Testis (tissue), 3 donors: ENCODE data around the gene CAMKK1. TPM values are rescaled to one million over a fixed set of nuclear protein-coding genes. Genes with fewer than 3 reads are reported as not detected.

Experiments used
- DNase-seq: peaks from one replicate; pipeline ENCODE4 v3.0.0-alpha.2; 2019
- H3K27ac ChIP-seq, 2 donors: fragments of 200-600 bp; sonication (generic); one replicate each; pipeline ENCODE4 v1.5.1; 2019
- H3K27me3 ChIP-seq: fragments of 200-600 bp; sonication (generic); one replicate; pipeline ENCODE4 v1.5.1; 2019
- H3K36me3 ChIP-seq: fragments of 200-600 bp; sonication (generic); one replicate; pipeline ENCODE4 v1.5.1; 2017; ENCODE audit warnings: low read depth; ENCODE audit errors: missing control alignments
- H3K4me1 ChIP-seq: fragments of 200-600 bp; sonication (generic); one replicate; pipeline ENCODE4 v1.5.1; 2019
- H3K4me3 ChIP-seq, 2 donors: fragments of 200-600 bp; sonication (generic); one replicate each; pipeline ENCODE4 v1.5.1; 2017 to 2019
- H3K9me3 ChIP-seq: fragments of 200-600 bp; sonication (generic); one replicate; pipeline ENCODE4 v1.5.1; 2017
- POLR2A ChIP-seq: fragments of 450-650 bp; IDR thresholded peaks from one replicate; pipeline ENCODE4 v1.6.1; 2017; ENCODE audit warnings: antibody characterized with exemption, mild to moderate bottlenecking, moderate library complexity
- WGBS, 2 donors: methylation state at CpG; one replicate each; pipeline ENCODE4 v1.1.5; 2018; 5-methylcytosine and 5-hydroxymethylcytosine counted together
- intact Hi-C: fragments of 100-400 bp; cut with DNase I; formaldehyde crosslinking; loops from one replicate; pipeline ENCODE4 v1.15.1; 2023; ENCODE audit warnings: low total_unique reads
- polyA plus RNA-seq: library from polyadenylated mRNA; stranded (reverse); fragments of 350-450 nt; fragmentation: Illumina TruSeq; extraction: RNeasy Lipid Tissue Mini Kit (QIAGEN cat#74804); gene quantifications from one replicate; pipeline ENCODE4 v1.2.3, GENCODE V29; 2014; ENCODE audit warnings: low read depth, low replicate concordance; ENCODE audit not compliant: insufficient read depth
- total RNA-seq, 2 donors: library from RNA; depleted of rRNA; stranded (reverse); fragments of >200 nt; gene quantifications; one replicate each; pipeline ENCODE4 v1.2.3, GENCODE V29; 2016
- TF ChIP-seq, protein P1 (sequence below), 3 experiments: fragments of 450-650 bp in 2 of 3; fragments of 200-600 bp in 1 of 3; sonication (generic) in 1 of 3; IDR thresholded peaks; one replicate each; pipeline ENCODE4 v1.5.1; 2016 to 2019; ENCODE audit warnings: antibody characterized with exemption in 3 of 3, mild to moderate bottlenecking in 2 of 3, moderate library complexity in 1 of 3

CAMKK1 gene
- total and polyA plus RNA-seq, 3 donors from 2014 or later, result 18.5 to 21.6 (median 19.7) TPM

DNA sequence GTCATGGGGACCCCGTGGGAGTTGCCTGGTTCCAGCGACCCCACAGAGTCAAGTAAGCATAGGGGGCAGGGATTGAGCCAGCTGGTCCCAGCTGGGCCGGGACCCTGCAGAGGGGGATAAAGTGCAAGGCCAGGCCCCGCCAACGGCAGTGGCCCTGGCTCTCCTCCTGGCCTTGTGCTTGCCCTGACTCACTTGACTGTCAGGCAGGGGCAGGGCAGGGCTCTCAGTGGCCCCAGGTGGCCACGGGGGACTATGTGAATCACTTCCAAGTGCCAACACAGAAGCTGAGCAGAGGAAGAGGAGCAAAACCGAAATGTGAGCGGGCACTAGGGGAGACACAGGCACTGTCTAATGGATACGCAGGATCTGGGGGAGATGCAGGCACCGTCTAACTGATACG lies 25.2 kb downstream of the CAMKK1 start:
- Histone ChIP-seq H3K9me3 (no peaks in the 10 kb centered on the region), H3K4me3 (no peak overlapping the region), H3K27ac (no peak overlapping the region), H3K27me3 (no peaks in the 10 kb centered on the region), H3K36me3 (no peaks in the 10 kb centered on the region), H3K4me1 (peaks cover 5% of the 10 kb centered on the region)
- intact Hi-C loops, result no loop called here
- WGBS, 2 donors, result 60 to 69% methylated on average over 8 to 11 of the region's 11 CpGs
- peak; percentile 42 for DNase-seq
- TF ChIP-seq, protein P1, sequence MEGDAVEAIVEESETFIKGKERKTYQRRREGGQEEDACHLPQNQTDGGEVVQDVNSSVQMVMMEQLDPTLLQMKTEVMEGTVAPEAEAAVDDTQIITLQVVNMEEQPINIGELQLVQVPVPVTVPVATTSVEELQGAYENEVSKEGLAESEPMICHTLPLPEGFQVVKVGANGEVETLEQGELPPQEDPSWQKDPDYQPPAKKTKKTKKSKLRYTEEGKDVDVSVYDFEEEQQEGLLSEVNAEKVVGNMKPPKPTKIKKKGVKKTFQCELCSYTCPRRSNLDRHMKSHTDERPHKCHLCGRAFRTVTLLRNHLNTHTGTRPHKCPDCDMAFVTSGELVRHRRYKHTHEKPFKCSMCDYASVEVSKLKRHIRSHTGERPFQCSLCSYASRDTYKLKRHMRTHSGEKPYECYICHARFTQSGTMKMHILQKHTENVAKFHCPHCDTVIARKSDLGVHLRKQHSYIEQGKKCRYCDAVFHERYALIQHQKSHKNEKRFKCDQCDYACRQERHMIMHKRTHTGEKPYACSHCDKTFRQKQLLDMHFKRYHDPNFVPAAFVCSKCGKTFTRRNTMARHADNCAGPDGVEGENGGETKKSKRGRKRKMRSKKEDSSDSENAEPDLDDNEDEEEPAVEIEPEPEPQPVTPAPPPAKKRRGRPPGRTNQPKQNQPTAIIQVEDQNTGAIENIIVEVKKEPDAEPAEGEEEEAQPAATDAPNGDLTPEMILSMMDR (IDR thresholded peaks at IDR 0.05), result no peak
- TF ChIP-seq POLR2A, result no peak

DNA sequence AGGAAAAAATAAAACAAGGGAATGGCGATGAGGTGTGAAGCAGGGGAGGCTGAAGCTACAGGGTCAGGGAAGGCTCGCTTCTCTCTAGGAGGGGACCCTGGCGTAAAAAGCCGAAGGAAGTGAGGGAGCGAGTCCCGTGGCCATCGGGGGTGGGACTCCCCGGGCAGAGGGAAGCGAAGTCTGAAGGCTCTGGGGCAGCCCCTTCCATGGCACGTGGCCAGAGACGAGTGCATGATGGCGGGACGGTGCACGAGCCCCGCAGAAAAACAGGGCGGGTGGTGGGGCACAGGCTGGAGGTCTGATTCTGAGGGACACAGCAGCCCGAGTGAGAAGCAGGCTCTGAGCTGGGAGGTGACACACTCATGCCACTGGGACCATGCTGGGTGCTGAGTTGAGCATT lies 25.7 kb downstream of the CAMKK1 start:
- no peak for DNase-seq
- Histone ChIP-seq H3K9me3 (no peaks in the 10 kb centered on the region), H3K4me3 (no peak overlapping the region), H3K4me1 (peaks cover 5% of the 10 kb centered on the region), H3K36me3 (no peaks in the 10 kb centered on the region), H3K27me3 (no peaks in the 10 kb centered on the region), H3K27ac (no peak overlapping the region)
- 84% methylated on average over 17 of the region's 17 CpGs for WGBS, 2 donors
- intact Hi-C loops, result no loop called here
- TF ChIP-seq, protein P1 (IDR thresholded peaks at IDR 0.05), result no peak
- TF ChIP-seq POLR2A, result no peak

DNA sequence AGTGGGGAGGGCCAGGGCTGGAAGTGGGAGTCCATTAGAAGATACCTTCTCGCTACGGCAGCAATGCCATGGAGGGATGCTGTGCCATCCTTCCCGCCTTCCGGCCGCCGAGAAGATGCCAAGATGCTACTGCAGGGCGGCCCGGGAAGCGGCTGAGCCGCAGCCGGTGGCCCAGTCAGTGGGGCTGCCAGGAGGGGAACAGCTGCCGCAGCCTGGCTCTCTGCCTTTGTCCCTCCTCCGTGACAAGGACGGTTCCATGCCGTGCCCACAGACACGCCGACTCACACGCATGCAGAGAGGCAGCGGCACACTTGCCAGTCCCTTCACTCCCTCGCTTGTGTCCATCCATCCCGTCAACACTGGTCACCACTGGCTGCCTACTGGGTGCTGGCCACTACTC lies 26.6 kb downstream of the CAMKK1 start:
- intact Hi-C loops, result no loop called here

DNA sequence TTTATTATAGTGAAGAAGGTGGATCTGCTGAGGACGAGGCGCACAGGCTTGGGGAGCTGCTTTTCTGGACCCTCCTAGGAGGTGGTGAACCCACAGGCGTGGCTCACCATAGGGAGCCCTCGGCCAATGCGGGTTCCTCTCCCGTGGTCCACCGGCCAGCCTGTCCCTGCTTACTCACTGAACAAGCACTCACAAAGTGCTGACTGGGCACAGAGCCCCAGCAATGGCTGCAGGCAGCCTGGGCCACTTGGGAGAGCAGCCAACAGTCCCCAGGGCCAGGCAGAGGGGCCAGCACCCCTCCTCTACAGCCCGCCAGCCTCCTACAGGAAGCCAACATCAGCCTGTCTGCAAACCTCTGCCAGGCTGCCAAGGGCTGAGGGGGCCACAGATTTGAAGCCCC lies 27.7 kb downstream of the CAMKK1 start:
- no peak for DNase-seq
- intact Hi-C loops, result no loop called here
- 69% methylated on average over 8 of the region's 8 CpGs; no CpG with 5 or more reads in 1 of the 2 donors for WGBS, 2 donors
- no peaks in the 10 kb centered on the region for H3K27me3 ChIP-seq
- H3K36me3 ChIP-seq, result no peaks in the 10 kb centered on the region
- TF ChIP-seq POLR2A, result no peak
- TF ChIP-seq, protein P1 (IDR thresholded peaks at IDR 0.05), result no peak
- H3K9me3 ChIP-seq, result no peaks in the 10 kb centered on the region
- H3K27ac ChIP-seq, result no peak overlapping the region
- H3K4me3 ChIP-seq, result no peak overlapping the region
- H3K4me1 ChIP-seq, result no peaks in the 10 kb centered on the region

More for the DNA sequence above, 26.6 kb downstream of the CAMKK1 start:
- TF ChIP-seq, protein P1 (IDR thresholded peaks at IDR 0.05), result no peak
- TF ChIP-seq POLR2A, result no peak
- WGBS, 2 donors, result 96 to 97% methylated on average over 12 to 21 of the region's 21 CpGs
- no peaks in the 10 kb centered on the region for H3K36me3 ChIP-seq
- H3K27me3 ChIP-seq, result no peaks in the 10 kb centered on the region
- peaks cover 5% of the 10 kb centered on the region for H3K4me1 ChIP-seq
- no peak overlapping the region for H3K27ac ChIP-seq
- DNase-seq, result no peak
- no peaks in the 10 kb centered on the region for H3K9me3 ChIP-seq
- H3K4me3 ChIP-seq, result no peak overlapping the region

DNA sequence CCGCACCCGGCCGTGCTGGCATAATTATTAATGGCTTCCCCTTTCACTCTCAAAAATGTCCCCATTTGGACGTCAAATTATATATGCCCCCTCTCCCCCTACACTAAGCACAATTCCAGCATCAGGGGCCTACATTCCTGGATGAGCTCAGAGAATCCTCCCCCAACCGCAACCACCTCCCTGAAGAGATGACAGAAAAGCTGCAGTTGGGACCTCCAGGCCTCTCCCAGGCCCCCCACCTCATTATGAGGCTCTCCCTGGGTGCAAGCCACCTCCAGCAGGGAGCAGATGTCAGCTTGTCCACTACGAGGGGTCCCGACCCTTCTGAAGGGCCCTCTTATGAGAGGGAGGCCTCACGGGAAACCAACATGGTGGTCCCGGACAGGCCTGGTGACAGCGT lies 28.3 kb downstream of the CAMKK1 start:
- Histone ChIP-seq H3K4me1 (no peaks in the 10 kb centered on the region), H3K27ac (no peak overlapping the region), H3K27me3 (no peaks in the 10 kb centered on the region), H3K36me3 (no peaks in the 10 kb centered on the region), H3K4me3 (no peak overlapping the region), H3K9me3 (no peaks in the 10 kb centered on the region)
- no peak for DNase-seq
- TF ChIP-seq POLR2A, result no peak
- TF ChIP-seq, protein P1 (IDR thresholded peaks at IDR 0.05), result no peak
- WGBS, 2 donors, result 96% methylated on average over 5 to 10 of the region's 10 CpGs
- intact Hi-C loops, result no loop called here
